ENCODE measurements around the gene FCN2. TPM values are rescaled to one million over a fixed set of nuclear protein-coding genes. Genes with fewer than 3 reads are reported as not detected.

The FCN2 gene
- total RNA-seq, 1 donor: not detected

DNA sequence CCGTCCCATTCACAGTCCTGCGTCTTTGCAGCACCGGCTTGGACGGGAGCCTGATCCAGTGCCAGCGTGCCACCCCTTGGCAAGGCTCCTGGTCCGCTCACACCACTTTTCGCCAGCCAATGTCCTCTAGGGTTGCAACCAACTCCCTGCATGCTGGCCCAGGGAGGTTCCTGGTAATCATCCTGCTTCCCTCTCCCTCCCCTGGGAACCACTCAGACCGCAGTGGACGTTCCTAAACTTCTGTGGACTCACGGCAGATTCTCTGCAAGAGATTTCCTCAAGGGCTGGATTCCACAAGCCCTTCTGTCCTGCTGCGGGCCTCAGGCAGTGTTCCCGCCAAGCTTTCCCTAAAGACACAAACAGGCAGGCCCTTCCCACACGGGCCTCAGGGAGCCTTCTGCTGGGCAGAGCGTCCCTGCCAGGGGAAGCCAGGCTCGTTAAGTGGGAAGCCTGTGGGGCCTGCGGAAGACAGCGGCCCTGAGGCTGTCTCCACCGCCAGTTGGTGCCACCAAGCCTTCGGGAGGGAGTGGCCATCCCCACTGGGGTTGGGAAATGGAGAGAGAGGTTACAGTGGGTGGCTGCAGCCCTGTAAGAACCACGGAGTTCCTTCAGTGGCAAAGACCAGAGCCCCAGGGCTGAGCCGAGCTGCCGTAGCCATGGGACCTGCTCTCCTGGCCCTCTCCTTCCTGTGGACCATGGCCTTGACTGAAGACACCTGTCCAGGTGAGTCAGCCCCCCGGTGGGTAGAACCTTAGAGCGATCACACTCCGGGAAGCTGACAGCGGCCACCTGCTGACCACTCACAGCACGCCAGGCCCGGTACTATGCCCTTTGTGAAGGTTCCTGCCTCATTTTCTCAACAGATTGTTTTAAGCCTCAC lies 16.4 kb upstream of the FCN2 start:
- H2AFZ ChIP-seq (ENCODE audit: low read length): peak overlapping the region; percentile 46
- peak; percentile 91 for DNase-seq (ENCODE audit: insufficient read length, low spot score, missing footprints)
- no peaks in the 10 kb centered on the region for H4K20me1 ChIP-seq (ENCODE audit: insufficient read depth, low read length)
- H3K27me3 ChIP-seq (ENCODE audit: insufficient read depth, low read length): peaks cover 6% of the 10 kb centered on the region
- no peak overlapping the region for H3K4me2 ChIP-seq (ENCODE audit: insufficient read depth, low read length)
- no peaks in the 10 kb centered on the region for H3K36me3 ChIP-seq (ENCODE audit: insufficient read depth, low read length)
- H3K27ac ChIP-seq (ENCODE audit: low read depth, low read length): no peak overlapping the region
- no peak overlapping the region for H3K4me3 ChIP-seq (ENCODE audit: insufficient read depth, low read length)
- no peaks in the 10 kb centered on the region for H3K79me2 ChIP-seq (ENCODE audit: insufficient read depth, low read length)
- no peak for TF ChIP-seq CTCF (IDR thresholded peaks at IDR 0.05; ENCODE audit: extremely low read depth, low read depth, low read length)
- no peaks in the 10 kb centered on the region for H3K9me3 ChIP-seq (ENCODE audit: low read depth, low read length)
- H3K4me1 ChIP-seq (ENCODE audit: insufficient read depth, low read length): peaks cover 4% of the 10 kb centered on the region

DNA sequence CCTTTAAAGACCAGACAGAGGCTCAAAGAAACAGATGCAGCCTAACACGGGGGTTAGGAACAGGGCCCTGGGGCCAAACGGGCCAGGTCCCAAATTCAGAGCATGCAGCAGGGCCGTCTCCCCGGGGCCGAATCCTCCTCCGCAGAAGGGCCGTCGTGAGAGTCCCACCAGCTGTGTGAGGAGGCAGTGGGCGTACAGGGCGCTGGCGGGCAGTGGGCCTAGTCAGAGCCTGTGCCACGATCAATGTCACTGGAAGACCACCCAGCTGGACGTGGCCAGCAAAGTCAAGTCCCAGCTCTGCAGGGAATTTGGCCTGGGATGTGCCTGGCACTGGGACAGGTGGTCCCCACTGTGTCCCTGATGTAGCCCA lies 15.8 kb upstream of the FCN2 start:
- Histone ChIP-seq H3K79me2 (ENCODE audit: insufficient read depth, low read length) (no peaks in the 10 kb centered on the region), H3K4me2 (ENCODE audit: insufficient read depth, low read length) (no peak overlapping the region), H3K9me3 (ENCODE audit: low read depth, low read length) (no peaks in the 10 kb centered on the region), H4K20me1 (ENCODE audit: insufficient read depth, low read length) (no peaks in the 10 kb centered on the region), H3K36me3 (ENCODE audit: insufficient read depth, low read length) (no peaks in the 10 kb centered on the region), H3K4me3 (ENCODE audit: insufficient read depth, low read length) (no peak overlapping the region), H3K4me1 (ENCODE audit: insufficient read depth, low read length) (peaks cover 4% of the 10 kb centered on the region), H3K27me3 (ENCODE audit: insufficient read depth, low read length) (peaks cover 6% of the 10 kb centered on the region), H3K27ac (ENCODE audit: low read depth, low read length) (no peak overlapping the region), H2AFZ (ENCODE audit: low read length) (no peak overlapping the region)
- TF ChIP-seq CTCF (IDR thresholded peaks at IDR 0.05; ENCODE audit: extremely low read depth, low read depth, low read length): no peak
- no peak for DNase-seq (ENCODE audit: insufficient read length, low spot score, missing footprints)

DNA sequence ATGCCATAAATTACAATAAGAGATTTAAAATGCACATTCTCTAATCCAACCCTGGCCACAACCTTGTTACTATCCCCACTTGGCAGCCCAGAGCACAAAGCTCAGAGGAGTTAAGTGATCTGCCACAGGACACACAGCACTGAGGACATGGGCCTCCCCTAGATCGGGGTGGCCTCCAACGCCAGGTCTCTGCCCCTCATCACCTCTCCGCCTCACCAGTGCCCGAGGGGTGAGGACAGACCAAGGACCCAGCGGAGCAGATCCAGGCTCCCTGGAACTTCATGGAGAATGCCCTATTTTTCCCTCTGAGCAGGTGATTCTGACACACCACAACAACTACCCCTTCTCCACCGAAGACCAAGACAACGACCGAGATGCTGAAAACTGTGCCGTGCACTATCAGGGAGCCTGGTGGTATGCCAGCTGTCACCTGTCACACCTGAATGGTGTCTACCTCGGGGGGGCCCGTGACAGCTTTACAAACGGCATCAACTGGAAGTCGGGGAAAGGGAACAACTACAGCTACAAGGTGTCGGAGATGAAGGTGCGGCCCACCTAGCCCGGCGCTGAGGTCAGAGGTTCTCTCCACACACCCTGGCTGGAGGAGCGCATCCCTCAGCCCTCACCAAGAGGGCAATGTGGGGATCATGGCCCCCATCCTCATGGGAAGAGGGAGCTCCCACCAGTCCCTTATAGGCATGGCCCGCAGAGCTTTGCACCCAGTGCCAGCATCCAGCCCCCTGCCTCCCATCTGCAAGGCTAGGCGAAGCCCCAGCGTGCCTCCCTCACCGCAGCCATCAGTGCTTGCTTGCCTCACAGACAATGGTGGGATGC lies 12.5 kb upstream of the FCN2 start:
- Histone ChIP-seq H3K36me3 (ENCODE audit: insufficient read depth, low read length) (no peaks in the 10 kb centered on the region), H3K4me2 (ENCODE audit: insufficient read depth, low read length) (no peak overlapping the region), H3K27ac (ENCODE audit: low read depth, low read length) (no peak overlapping the region), H4K20me1 (ENCODE audit: insufficient read depth, low read length) (no peaks in the 10 kb centered on the region), H3K79me2 (ENCODE audit: insufficient read depth, low read length) (no peaks in the 10 kb centered on the region), H3K4me3 (ENCODE audit: insufficient read depth, low read length) (no peak overlapping the region), H3K9me3 (ENCODE audit: low read depth, low read length) (no peaks in the 10 kb centered on the region), H2AFZ (ENCODE audit: low read length) (no peak overlapping the region), H3K27me3 (ENCODE audit: insufficient read depth, low read length) (peaks cover 10% of the 10 kb centered on the region), H3K4me1 (ENCODE audit: insufficient read depth, low read length) (peaks cover 4% of the 10 kb centered on the region)
- no peak for TF ChIP-seq CTCF (IDR thresholded peaks at IDR 0.05; ENCODE audit: extremely low read depth, low read depth, low read length)
- no peak for DNase-seq (ENCODE audit: insufficient read length, low spot score, missing footprints)

Measured in osteoblast (primary cell).